Spleen (tissue), 7 donors: ENCODE data around the gene DEDD.

Experiments
- CTCF ChIP-seq, 11 experiments: fragments of 200-600 bp in 7 of 11; fragments of 450-650 bp in 4 of 11; sonication (generic) in 4 of 11; IDR thresholded peaks in 8 of 11; conservative IDR thresholded peaks in 3 of 11; 1 replicate in 7 of 11; 2 replicates in 4 of 11; pipeline versions ENCODE4 v1.4.0 to v1.8.0; 2016 to 2021; ENCODE audit warnings: antibody characterized with exemption in 11 of 11, inconsistent platforms in 4 of 11, mild to moderate bottlenecking in 1 of 11
- POLR2A ChIP-seq, 3 donors: fragments of 450-650 bp; IDR thresholded peaks; one replicate each; pipeline ENCODE4 v1.5.1; 2017; ENCODE audit warnings: antibody characterized with exemption in 3 of 3, mild to moderate bottlenecking in 1 of 3
- POLR2AphosphoS5 ChIP-seq, 3 donors: sonication (generic); formaldehyde crosslinking; IDR thresholded peaks; one replicate each; pipeline ENCODE4 v1.5.1; 2017; ENCODE audit warnings: antibody characterized with exemption in 3 of 3
- donor health status: DM: no; HTN: no; CAD: no; lungs with moderate emphysema.
- donor health status: DM: no; HTN: no; CAD: no.
- donor health status: DM: no; HTN: no; CAD: no.

- TF ChIP-seq CTCF (IDR thresholded peaks at IDR 0.05 in 8 of 11, conservative IDR thresholded peaks at IDR 0.05 in 3 of 11) (no peak), POLR2AphosphoS5 (IDR thresholded peaks at IDR 0.05) (no peak), POLR2A (IDR thresholded peaks at IDR 0.05) (no peak)
Measured at GRCh38 chr1:161111527-161111926, 20.9 kb downstream of the DEDD start.
